BJ (cell line): ENCODE data around the gene CHEK1. TPM values are rescaled to one million over a fixed set of nuclear protein-coding genes. Genes with fewer than 3 reads are reported as not detected.
"Not testable (repeated sequence)": the region's sequence is repeated elsewhere in the genome, so short reads cannot be mapped to it uniquely, and the experiment has no call there.

Experiments used
- CTCF ChIA-PET: fragments of 350-600 bp; formaldehyde crosslinking; extraction: SDS; loops from one replicate; lab custom pipeline; 2021; ENCODE audit warnings: antibody characterized with exemption, inconsistent platforms; lab: Yijun Ruan, JAX
- POLR2A ChIA-PET: fragments of 300-600 bp; sonication (Branson Sonifier 250); formaldehyde crosslinking; extraction: SDS; loops from one replicate; lab custom pipeline; 2021; ENCODE audit warnings: antibody characterized with exemption; lab: Charles Lee
- DNase-seq: peaks from one replicate; pipeline ENCODE4 v3.0.0-alpha.2; 2011; ENCODE audit warnings: low read depth
- H3K27me3 ChIP-seq: 2 replicates; pipeline ENCODE4 v1.6.0; 2011; ENCODE audit warnings: low read length; ENCODE audit not compliant: control insufficient read depth, insufficient read depth
- H3K36me3 ChIP-seq: 2 replicates; pipeline ENCODE4 v1.5.1; 2011; ENCODE audit warnings: low read length; ENCODE audit not compliant: control insufficient read depth, insufficient read depth
- H3K4me3 ChIP-seq: 2 replicates; pipeline ENCODE4 v1.5.1; 2011; ENCODE audit warnings: low read depth, mild to moderate bottlenecking, control low read depth, low read length
- CTCF ChIP-seq: IDR thresholded peaks from 2 replicates; pipeline ENCODE4 v1.5.1; 2011; ENCODE audit warnings: low read depth, mild to moderate bottlenecking, control low read depth, inconsistent platforms, low read length, moderate library complexity; ENCODE audit not compliant: insufficient read depth
- polyA plus RNA-seq: library from polyadenylated mRNA; depleted of rRNA; stranded (reverse); fragments of >200 nt; gene quantifications from 2 replicates; pipeline ENCODE4 v1.2.3, GENCODE V29; 2011; rRNA removed
- small RNA-seq: library from RNA; depleted of rRNA; stranded (forward); fragments of <200 nt; gene quantifications from one replicate; pipeline ENCODE3, GENCODE V24; 2012; ENCODE audit warnings: low replicate concordance, low read depth; ENCODE audit not compliant: insufficient read length

Gene CHEK1
- polyA plus RNA-seq, 1 experiment: 11.4 TPM

- CTCF ChIA-PET: interaction anchor here (0.8 to 1.2 kb wide), 2 partner anchors 22 to 63 kb away, joined by 3 read pairs; no protein-coding TSS in a partner anchor
Observed at GRCh38 chr11:125701858-125702621, 77.1 kb downstream of the CHEK1 start.

DNA sequence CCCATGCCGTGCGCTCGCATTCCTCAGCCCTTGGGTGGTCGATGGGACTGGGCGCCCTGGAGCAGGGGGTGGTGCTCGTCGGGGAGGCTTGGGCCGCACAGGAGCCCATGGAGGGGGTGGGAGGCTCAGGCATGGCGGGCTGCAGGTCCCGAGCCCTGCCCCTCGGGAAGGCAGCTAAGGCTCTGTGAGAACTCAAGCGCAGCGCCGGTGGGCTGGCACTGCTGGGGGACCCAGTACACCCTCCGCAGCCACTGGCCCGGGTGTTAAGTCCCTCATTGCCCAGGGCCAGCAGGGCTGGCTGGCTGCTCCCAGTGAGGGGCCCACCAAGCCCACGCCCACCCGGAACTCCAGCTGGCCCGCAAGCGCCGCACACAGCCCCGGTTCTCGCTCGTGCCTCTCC, 79.7 kb downstream of the CHEK1 start:
- H3K27me3 ChIP-seq, H3K36me3 ChIP-seq, CTCF ChIA-PET, POLR2A ChIA-PET, DNase-seq, H3K4me3 ChIP-seq: not testable (repeated sequence)

More at GRCh38 chr11:125701858-125702621, 77.1 kb downstream of the CHEK1 start:
- POLR2A ChIA-PET: interaction anchor here (0.7 kb wide), 1 partner anchor 112 kb away, joined by 3 read pairs; no protein-coding TSS in a partner anchor
- no peak for DNase-seq
- Histone ChIP-seq H3K27me3 (no peaks in the 10 kb centered on the region), H3K4me3 (no peak overlapping the region), H3K36me3 (no peaks in the 10 kb centered on the region)
- no peak for TF ChIP-seq CTCF

- ChIA-PET CTCF (interaction anchor here (0.5 kb wide), 1 partner anchor 748 kb away, joined by 3 read pairs; no protein-coding TSS in a partner anchor), POLR2A (no interaction called here)
- H3K36me3 ChIP-seq: no peaks in the 10 kb centered on the region
- H3K4me3 ChIP-seq: no peak overlapping the region
- H3K27me3 ChIP-seq: 0 out of 2 replicates have a peak, but pooled peaks cover 1% of the 10 kb centered on the region
- no peak for DNase-seq
- TF ChIP-seq CTCF: no peak
Observed at GRCh38 chr11:125720781-125721180, 95.8 kb downstream of the CHEK1 start.

DNA sequence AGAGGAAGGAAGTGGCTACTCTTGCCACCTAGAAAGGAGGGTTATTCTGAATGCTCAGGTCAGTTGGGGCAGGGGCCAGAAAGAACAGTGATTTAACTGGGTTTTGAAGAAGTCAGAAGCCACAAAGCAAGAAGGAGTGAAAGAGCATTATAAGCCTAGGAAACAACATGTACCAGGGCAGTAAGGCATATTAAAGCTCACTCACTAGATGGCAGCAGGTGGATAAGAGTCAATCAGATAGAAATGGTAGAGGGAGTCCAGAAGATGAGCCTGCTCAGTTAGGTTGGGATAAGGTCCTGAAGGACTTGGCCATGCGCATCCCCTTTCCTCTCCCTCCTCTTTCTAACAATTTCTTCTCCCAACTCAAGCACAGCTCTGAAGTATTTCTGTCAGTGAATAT, 99.2 kb downstream of the CHEK1 start:
- no peak for DNase-seq
- ChIA-PET POLR2A (no interaction called here), CTCF (interaction anchor here (1.3 to 2.3 kb wide), 4 partner anchors 9 to 155 kb away, joined by 4 to 6 read pairs (median 6); no protein-coding TSS in a partner anchor)
- TF ChIP-seq CTCF: peak; percentile 29; the same call in 1 of the 2 replicates
- no peak overlapping the region for H3K4me3 ChIP-seq
- no peaks in the 10 kb centered on the region for H3K36me3 ChIP-seq
- H3K27me3 ChIP-seq: no peaks in the 10 kb centered on the region

Small RNA genes within 50 kb of the gene (small RNA-seq; reads per million reads assigned to genes)
- gene RNU2-35P: not detected

Other genes starting within 250 kb of the CHEK1 start
- gene FEZ1, start 128.9 kb upstream of the CHEK1 start, polyA plus RNA-seq: 24.9 and 29.2 TPM in 2 replicates
- 72.1 and 114 TPM in 2 replicates for gene EI24, start 55.7 kb upstream of the CHEK1 start, polyA plus RNA-seq
- 363 and 492 TPM in 2 replicates for gene STT3A, start 32.3 kb upstream of the CHEK1 start, polyA plus RNA-seq
- 0.22 TPM in 1 of 2 replicates, not detected in the other for gene ACRV1, start 55.7 kb downstream of the CHEK1 start, polyA plus RNA-seq
- gene PATE1, start 121.1 kb downstream of the CHEK1 start, polyA plus RNA-seq: not detected in 2 replicates
- not detected in 2 replicates for gene PATE2, start 153.7 kb downstream of the CHEK1 start, polyA plus RNA-seq
- not detected in 2 replicates for gene PATE3, start 163.0 kb downstream of the CHEK1 start, polyA plus RNA-seq
- gene PATE4, start 208.2 kb downstream of the CHEK1 start, polyA plus RNA-seq: not detected in 2 replicates